GM21737 (cell line): Measurements from ENCODE around the gene KRTAP10-7.
"Not testable (repeated sequence)": the region's sequence is repeated elsewhere in the genome, so short reads cannot be mapped to it uniquely, and the experiment has no call there.

Source experiments
- ATAC-seq: cut with Tn5 transposase; IDR thresholded peaks from one replicate; pipeline ENCODE4 v1.9.1; 2021; ENCODE audit warnings: mild to moderate bottlenecking, moderate library complexity; ENCODE audit not compliant: unreplicated experiment

Gene KRTAP10-7

DNA sequence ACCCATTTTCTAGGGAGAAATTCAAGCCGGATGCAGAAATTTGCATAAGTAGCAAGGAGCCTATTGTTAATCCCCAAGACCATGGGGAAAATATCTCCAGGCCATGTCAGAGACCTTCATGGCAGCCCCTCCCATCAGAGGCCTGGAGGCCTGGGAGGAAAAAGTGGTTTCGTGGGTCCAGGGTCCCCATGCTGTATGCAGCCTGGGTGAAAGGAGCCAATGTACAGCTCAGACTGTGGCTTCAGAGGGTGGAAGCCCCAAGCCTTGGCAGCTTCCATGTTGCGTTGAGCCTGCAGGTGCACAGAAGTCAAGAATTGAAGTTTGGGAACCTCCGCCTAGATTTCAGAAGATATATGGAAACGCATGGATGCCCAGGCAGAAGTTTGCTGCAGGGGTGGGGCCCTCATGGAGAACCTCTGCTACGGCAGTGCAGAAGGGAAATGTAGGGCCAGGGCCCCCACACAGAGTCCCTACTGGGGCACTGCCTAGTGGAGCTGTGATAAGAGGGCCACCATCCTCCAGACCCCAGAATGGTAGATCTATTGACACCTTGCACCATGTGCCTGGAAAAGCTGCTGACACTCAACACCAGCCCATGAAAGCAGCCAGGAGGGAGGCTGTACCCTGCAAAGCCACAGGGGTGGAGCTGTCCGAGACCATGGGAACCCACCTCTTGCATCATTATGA lies 9.9 kb downstream of the KRTAP10-7 start:
- ATAC-seq: not testable (repeated sequence)

GRCh38 chr21:44611551-44611950 lies 11.2 kb downstream of the KRTAP10-7 start:
- ATAC-seq: no peak

GRCh38 chr21:44612029-44612486 lies 11.7 kb downstream of the KRTAP10-7 start, which contains the start of gene KRTAP10-8:
TSS of gene KRTAP10-8 (plus strand) at chr21:44612079. CDS start at chr21:44612101, 22 bp downstream.
- no peak for ATAC-seq

- ATAC-seq: no peak
Observed at GRCh38 chr21:44612669-44613229, 12.4 kb downstream of the KRTAP10-7 start.

GRCh38 chr21:44613386-44614155 lies 13.2 kb downstream of the KRTAP10-7 start:
- no peak for ATAC-seq

DNA sequence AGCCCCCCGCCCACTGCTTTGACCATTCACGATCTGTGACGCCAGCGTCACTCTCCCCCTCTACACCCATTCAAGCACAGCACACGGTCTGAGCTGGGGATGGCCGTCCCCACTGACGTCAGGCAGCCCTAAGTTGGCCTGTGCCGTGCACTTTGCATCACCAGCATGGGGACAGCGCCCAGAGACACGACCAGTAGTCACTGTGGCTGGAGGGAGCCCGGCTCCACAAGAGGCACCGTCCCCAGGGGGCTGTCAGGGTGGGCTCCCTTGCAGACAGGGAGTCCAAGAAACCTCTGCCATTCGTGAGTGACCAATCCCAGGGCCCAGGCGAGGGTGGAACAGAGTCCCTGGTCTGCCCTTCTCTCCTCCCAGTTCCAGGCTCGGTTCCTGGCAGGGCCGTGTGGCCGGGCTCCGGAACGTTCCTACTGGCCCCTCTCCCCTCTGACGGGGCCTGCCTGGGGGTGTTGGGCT lies 13.8 kb downstream of the KRTAP10-7 start:
- ATAC-seq: no peak

GRCh38 chr21:44614961-44615391 lies 14.6 kb downstream of the KRTAP10-7 start:
- ATAC-seq: no peak

GRCh38 chr21:44615466-44615865 lies 15.1 kb downstream of the KRTAP10-7 start:
- no peak for ATAC-seq

- no peak for ATAC-seq
Observed at GRCh38 chr21:44615911-44616590, 15.7 kb downstream of the KRTAP10-7 start.

DNA sequence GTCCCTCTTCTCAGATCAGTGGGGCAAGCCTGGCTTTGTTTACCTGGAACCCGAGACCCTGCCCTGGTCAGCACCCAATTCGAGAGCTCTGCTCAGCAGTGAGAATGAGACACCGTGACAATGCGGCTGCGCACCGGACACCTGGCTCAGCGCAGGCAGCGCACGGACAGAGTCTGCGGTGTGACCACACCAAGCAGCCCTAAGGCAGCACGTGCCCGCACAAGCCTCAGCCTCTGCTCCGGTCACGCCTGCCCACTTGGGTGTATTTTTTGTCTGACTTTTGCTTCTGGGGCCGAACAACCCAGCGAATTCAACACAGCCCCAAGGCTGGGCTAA lies 16.2 kb downstream of the KRTAP10-7 start:
- no peak for ATAC-seq

DNA sequence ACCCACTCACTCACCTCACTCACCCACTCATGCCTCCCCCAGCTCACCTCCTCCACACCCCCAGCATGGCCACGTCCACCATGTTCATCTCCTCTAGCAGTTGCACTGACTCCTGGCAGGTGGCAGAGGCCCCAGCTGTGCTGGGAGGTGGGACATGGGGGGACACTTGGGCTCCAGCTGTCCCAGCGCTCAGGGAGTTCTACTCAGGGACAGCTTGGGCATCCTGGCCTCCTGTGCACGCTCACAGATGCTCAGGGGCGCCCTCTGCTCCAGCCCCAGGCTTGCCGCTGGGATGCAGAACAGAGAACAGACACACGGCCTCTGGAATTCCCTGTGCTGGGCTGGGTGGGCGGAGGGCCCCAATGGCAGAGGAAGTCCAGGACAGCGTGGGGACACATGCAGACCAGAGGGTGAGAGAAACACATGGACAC lies 16.7 kb downstream of the KRTAP10-7 start:
- no peak for ATAC-seq

DNA sequence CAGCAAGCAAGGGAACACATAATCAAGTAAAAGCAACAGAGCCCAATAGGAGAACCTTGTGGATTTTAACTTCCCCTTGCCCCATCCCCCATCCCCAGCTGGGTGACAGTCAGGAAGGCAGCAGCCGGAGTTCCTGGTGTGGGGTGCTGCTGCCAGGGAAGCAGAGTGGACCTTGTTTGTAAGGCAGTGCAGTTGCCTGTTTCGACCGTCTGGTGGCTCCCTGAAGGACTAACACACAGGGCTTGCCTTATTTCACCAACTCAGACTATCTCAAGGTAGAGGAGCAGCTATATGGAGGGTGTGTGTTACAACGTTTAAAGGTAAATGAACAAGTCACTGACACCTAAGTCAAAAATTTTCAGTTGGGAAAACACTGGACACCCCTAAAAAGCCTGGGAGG lies 18.1 kb downstream of the KRTAP10-7 start:
- no peak for ATAC-seq

DNA sequence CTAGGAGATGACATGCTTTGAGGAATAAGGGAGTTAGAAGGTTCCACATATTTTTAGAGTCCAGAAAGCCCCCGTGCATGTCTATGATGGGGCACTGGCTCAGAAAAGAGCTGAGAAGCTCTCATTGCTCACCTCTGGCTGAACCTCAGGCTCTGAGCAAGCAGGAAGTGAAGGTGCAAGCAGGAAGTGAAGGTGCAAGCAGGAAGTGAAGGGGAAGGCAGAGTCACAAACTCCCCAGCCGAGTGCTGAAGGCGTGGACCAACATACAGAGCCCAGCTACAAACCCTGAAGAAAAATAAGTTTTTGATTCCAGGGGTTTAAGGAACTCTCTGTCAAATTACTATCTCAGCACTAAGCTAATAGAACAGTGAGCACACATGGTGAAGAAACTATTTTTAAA lies 18.5 kb downstream of the KRTAP10-7 start:
- ATAC-seq: no peak

DNA sequence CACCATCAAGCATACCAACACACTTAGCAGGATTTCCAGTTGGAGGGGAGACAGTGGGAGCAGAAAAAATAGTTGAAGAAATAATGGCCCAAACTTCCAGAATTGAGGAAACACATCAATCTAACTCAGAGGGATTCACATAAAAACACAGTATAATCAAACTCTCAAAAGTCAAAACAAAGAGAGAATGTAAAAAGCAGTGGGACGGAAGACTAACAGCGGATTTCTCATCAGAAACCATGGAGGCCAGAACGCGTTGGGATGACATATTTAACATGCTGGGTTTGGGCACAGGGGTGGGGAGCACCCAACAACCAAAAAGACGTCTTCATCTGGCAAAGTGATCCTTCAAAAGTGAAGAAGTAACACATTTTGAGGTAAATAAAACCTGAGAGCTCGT lies 19.5 kb downstream of the KRTAP10-7 start:
- ATAC-seq: no peak

DNA sequence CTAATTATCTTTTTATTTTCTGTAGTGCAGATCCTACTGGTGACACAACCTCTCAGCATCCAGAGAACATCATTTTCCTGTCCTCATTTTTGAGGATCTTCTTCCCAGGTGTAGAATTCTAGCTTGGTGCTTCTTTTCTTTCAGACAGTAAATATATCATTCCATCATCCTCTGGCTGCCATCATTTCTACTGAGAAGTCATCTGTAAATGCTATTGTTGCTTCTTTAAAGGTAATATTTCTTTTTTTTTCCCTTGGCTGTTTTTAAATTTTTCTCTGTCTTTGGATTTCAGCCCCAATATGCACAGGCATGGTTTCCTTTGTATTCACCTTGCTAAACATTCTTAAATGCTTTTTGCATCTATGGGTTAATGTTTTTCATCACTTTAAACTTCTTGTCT lies 23.2 kb downstream of the KRTAP10-7 start:
- no peak for ATAC-seq

- ATAC-seq: no peak
Observed at GRCh38 chr21:44625756-44626155, 25.4 kb downstream of the KRTAP10-7 start.

DNA sequence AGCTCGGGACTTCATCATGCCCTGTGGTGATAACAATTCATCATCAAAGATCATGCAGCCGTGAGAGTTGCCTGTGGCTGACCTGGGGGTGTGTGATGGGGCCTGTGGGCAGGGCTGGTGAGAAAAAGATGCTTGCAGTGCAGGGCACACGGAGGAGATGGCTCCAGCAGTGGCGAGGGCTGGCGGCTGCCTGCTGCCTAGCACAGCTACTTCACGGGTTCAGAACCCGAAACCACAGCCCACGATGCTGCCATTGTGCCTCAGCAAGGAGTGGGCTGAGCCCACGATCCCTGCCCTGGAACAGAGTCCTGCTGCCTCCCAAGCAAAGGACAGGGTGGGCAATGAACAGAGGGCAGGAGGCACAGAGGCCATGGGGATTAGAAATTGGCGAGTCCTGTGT lies 25.9 kb downstream of the KRTAP10-7 start:
- ATAC-seq: no peak

DNA sequence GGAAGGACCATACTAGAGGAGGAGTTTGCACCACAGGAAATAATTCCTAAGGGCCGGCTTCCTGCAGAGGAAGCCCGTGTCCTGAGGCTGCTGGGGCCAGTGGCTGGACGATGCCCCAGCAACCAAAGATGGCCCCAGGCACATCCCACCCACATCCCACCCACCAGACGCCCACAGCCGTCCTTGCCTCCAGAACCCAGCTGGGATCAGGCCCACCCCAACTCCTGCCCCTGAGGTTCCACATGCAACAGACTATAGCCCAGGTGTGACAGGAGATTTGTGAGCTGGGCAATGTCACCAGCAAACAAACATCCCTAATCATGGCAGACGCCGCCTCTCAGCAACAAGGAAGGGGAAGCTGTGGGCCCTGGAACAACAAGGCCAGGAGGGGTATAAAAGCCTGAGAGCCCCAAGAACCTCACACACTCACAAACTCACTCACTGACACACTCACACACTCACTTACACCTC lies 26.3 kb downstream of the KRTAP10-7 start, which contains the start of gene KRTAP10-9:
TSS of gene KRTAP10-9 (plus strand) at position 421 of the 471 bp plus-strand sequence. CDS start 79 bp downstream, outside the sequence.
- ATAC-seq: no peak

DNA sequence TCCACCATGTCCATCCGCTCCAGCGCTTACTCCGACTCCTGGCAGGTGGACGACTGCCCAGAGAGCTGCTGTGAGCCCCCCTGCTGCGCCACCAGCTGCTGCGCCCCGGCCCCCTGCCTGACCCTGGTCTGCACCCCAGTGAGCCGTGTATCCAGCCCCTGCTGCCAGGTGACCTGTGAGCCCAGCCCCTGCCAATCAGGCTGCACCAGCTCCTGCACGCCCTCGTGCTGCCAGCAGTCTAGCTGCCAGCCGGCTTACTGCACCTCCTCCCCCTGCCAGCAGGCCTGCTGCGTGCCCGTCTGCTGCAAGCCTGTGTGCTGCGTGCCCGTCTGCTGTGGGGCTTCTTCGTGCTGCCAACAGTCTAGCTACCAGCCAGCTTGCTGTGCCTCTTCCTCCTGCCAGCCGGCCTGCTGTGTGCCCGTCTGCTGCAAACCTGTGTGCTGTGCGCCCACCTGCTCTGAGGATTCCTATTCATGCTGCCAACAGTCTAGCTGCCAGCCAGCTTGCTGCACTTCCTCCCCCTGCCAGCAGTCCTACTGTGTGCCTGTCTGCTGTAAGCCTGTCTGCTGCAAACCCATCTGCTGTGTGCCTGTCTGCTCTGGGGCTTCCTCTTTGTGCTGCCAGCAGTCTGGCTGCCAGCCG lies 26.9 kb downstream of the KRTAP10-7 start:
- ATAC-seq: not testable (repeated sequence)

DNA sequence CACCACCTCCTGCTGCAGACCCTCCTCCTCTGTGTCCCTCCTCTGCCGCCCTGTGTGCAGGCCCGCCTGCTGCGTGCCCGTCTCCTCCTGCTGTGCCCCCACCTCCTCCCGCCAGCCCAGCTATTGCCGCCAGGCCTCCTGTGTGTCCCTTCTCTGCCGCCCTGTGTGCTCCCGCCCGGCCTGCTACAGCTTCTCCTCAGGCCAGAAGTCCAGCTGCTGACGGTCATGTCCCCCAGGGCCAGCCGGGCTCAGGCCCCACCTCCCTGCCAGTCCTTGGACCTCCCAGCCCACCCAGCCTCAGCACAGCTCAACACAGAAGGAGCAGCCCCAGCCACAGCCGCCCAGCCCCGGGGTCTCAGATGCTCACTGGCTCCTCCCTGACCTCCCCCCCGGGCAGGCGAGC lies 27.4 kb downstream of the KRTAP10-7 start:
- ATAC-seq: not testable (repeated sequence)
